Activated naive CD4-positive, alpha-beta T cell treated with Interleukin-2 at 50 U/mL for 16 hours (primary cell): ENCODE results near the gene PEMT.

ENCODE experiments used
- DNase-seq: peaks from one replicate; pipeline ENCODE4 v3.0.0-alpha.2; 2020

PEMT gene

GRCh38 chr17:17569691-17570090 lies 21.8 kb downstream of the PEMT start:
- DNase-seq: no peak

GRCh38 chr17:17568772-17569195 lies 22.7 kb downstream of the PEMT start:
- peak; percentile 45 for DNase-seq

GRCh38 chr17:17567631-17568030 lies 23.9 kb downstream of the PEMT start:
- DNase-seq: no peak

GRCh38 chr17:17566896-17567513 lies 24.5 kb downstream of the PEMT start:
- DNase-seq: no peak

- DNase-seq: no peak
Measured at GRCh38 chr17:17565471-17566339, 25.8 kb downstream of the PEMT start.

- no peak for DNase-seq
Measured at GRCh38 chr17:17564896-17565295, 26.6 kb downstream of the PEMT start.

GRCh38 chr17:17564323-17564722 lies 27.2 kb downstream of the PEMT start:
- no peak for DNase-seq

GRCh38 chr17:17563530-17563929 lies 28.0 kb downstream of the PEMT start:
- no peak for DNase-seq

- no peak for DNase-seq
Measured at GRCh38 chr17:17562146-17562511, 29.4 kb downstream of the PEMT start.

GRCh38 chr17:17561408-17562145 lies 29.9 kb downstream of the PEMT start:
- no peak for DNase-seq

- DNase-seq: no peak
Measured at GRCh38 chr17:17560975-17561374, 30.5 kb downstream of the PEMT start.

- DNase-seq: no peak
Measured at GRCh38 chr17:17560167-17560566, 31.3 kb downstream of the PEMT start.

GRCh38 chr17:17559164-17559563 lies 32.3 kb downstream of the PEMT start:
- no peak for DNase-seq

- DNase-seq: no peak
Measured at GRCh38 chr17:17558431-17558830, 33.1 kb downstream of the PEMT start.

GRCh38 chr17:17557796-17558195 lies 33.7 kb downstream of the PEMT start:
- DNase-seq: no peak

- no peak for DNase-seq
Measured at GRCh38 chr17:17556671-17557070, 34.8 kb downstream of the PEMT start.

GRCh38 chr17:17555906-17556305 lies 35.6 kb downstream of the PEMT start:
- no peak for DNase-seq

- DNase-seq: no peak
Measured at GRCh38 chr17:17555151-17555550, 36.4 kb downstream of the PEMT start.

GRCh38 chr17:17554266-17554665 lies 37.2 kb downstream of the PEMT start:
- no peak for DNase-seq

GRCh38 chr17:17553217-17554195 lies 38.0 kb downstream of the PEMT start:
- DNase-seq: no peak

- no peak for DNase-seq
Measured at GRCh38 chr17:17552351-17553216, 38.9 kb downstream of the PEMT start.

GRCh38 chr17:17551361-17551760 lies 40.1 kb downstream of the PEMT start:
- DNase-seq: no peak
